HTERT RPE-1 (cell line): ENCODE results near the gene SEMA4C.
"Not testable (repeated sequence)": the region's sequence is repeated elsewhere in the genome, so short reads cannot be mapped to it uniquely, and the experiment has no call there.

Source experiments
- in situ Hi-C: fragments of 300-500 bp; cut with MboI; formaldehyde crosslinking; loops from 4 replicates; pipeline ENCODE4 v1.14.3; 2020; ENCODE audit warnings: low sequenced_read_pairs

SEMA4C gene

GRCh38 chr2:96898641-96899412, 28.9 kb upstream of the SEMA4C start:
- in situ Hi-C loops = no loop called here

- in situ Hi-C loops = no loop called here
Observed at GRCh38 chr2:96898135-96898505, 28.2 kb upstream of the SEMA4C start.

- in situ Hi-C loops = no loop called here
Observed at GRCh38 chr2:96897491-96898134, 27.7 kb upstream of the SEMA4C start.

- in situ Hi-C loops = no loop called here
Observed at GRCh38 chr2:96895746-96896651, 26.1 kb upstream of the SEMA4C start.

- in situ Hi-C loops = no loop called here
Observed at GRCh38 chr2:96895032-96895745, 25.3 kb upstream of the SEMA4C start.

- in situ Hi-C loops = no loop called here
Observed at GRCh38 chr2:96894151-96894531, 24.3 kb upstream of the SEMA4C start.

- in situ Hi-C loops = no loop called here
Observed at GRCh38 chr2:96893289-96894150, 23.6 kb upstream of the SEMA4C start.

- in situ Hi-C loops = no loop called here
Observed at GRCh38 chr2:96891591-96892333, 21.9 kb upstream of the SEMA4C start.

GRCh38 chr2:96890726-96891385, 21.0 kb upstream of the SEMA4C start:
- in situ Hi-C loops = no loop called here

- in situ Hi-C loops = no loop called here
Observed at GRCh38 chr2:96890252-96890651, 20.4 kb upstream of the SEMA4C start.

GRCh38 chr2:96889502-96889901, 19.6 kb upstream of the SEMA4C start:
- in situ Hi-C loops = not testable (repeated sequence)

- in situ Hi-C loops = no loop called here
Observed at GRCh38 chr2:96888072-96889011, 18.5 kb upstream of the SEMA4C start.

- in situ Hi-C loops = no loop called here
Observed at GRCh38 chr2:96887493-96888012, 17.7 kb upstream of the SEMA4C start.

GRCh38 chr2:96885432-96886347, 15.8 kb upstream of the SEMA4C start:
- in situ Hi-C loops = no loop called here

- in situ Hi-C loops = no loop called here
Observed at GRCh38 chr2:96884299-96885094, 14.6 kb upstream of the SEMA4C start.

GRCh38 chr2:96883306-96883705, 13.4 kb upstream of the SEMA4C start:
- in situ Hi-C loops = no loop called here
